Subcutaneous adipose tissue (tissue), 4 donors: ENCODE results near the gene STUM. TPM values are rescaled to one million over a fixed set of nuclear protein-coding genes. Genes with fewer than 3 reads are reported as not detected.

Source experiments
- total RNA-seq, 4 donors: library from RNA; depleted of rRNA; stranded (reverse); fragments of >200 nt; gene quantifications; one replicate each; pipeline ENCODE4 v1.1.0, GENCODE V29; 2016
- TF ChIP-seq, protein P1 (sequence below): fragments of 450-650 bp; IDR thresholded peaks from one replicate; pipeline ENCODE4 v1.5.1; 2016; ENCODE audit warnings: low read depth, mild to moderate bottlenecking, control low read depth, antibody characterized with exemption, moderate library complexity

Gene STUM
- total RNA-seq, 4 donors from 2014 or later: 0.16 to 4.1 (median 1.4) TPM

DNA sequence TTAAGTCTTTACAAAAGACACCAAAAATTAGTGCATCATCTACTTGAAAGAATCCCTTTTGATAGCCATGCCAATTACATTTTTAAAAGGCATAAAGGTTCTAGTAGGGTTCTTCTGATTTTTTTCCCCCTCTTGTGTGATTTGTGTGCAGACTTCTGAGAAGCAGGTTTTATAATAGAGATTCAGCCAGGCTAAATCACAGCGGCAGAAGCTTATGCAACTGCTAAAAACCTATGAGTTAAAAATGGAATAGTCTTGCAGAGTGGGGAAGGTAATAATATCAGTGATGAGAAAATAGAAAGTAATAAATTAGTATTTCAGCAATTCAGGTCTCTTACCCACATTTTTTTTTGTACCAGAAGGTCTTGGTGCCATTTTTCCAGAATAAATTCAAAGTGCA lies 17.7 kb downstream of the STUM start:
- TF ChIP-seq, protein P1, sequence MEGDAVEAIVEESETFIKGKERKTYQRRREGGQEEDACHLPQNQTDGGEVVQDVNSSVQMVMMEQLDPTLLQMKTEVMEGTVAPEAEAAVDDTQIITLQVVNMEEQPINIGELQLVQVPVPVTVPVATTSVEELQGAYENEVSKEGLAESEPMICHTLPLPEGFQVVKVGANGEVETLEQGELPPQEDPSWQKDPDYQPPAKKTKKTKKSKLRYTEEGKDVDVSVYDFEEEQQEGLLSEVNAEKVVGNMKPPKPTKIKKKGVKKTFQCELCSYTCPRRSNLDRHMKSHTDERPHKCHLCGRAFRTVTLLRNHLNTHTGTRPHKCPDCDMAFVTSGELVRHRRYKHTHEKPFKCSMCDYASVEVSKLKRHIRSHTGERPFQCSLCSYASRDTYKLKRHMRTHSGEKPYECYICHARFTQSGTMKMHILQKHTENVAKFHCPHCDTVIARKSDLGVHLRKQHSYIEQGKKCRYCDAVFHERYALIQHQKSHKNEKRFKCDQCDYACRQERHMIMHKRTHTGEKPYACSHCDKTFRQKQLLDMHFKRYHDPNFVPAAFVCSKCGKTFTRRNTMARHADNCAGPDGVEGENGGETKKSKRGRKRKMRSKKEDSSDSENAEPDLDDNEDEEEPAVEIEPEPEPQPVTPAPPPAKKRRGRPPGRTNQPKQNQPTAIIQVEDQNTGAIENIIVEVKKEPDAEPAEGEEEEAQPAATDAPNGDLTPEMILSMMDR: no peak

DNA sequence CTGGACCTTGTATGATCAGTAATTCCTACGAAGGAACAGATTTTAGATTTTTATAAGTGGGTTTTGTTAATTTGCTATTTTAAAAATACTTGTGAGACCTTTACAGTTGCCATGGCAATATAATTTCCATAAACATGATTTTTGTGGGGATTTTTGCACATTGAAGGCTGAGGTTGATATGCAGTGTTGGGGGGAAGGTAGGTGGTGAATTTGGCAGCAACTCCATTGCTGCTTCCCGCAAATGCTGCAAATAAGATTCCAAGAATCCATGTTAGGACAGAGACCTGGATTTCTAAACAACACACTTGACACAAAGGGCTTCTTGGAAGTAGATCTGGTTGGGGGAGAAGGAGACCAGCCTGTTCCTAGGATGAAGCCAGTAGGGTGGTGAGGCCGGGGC lies 18.2 kb downstream of the STUM start:
- TF ChIP-seq, protein P1: no peak

DNA sequence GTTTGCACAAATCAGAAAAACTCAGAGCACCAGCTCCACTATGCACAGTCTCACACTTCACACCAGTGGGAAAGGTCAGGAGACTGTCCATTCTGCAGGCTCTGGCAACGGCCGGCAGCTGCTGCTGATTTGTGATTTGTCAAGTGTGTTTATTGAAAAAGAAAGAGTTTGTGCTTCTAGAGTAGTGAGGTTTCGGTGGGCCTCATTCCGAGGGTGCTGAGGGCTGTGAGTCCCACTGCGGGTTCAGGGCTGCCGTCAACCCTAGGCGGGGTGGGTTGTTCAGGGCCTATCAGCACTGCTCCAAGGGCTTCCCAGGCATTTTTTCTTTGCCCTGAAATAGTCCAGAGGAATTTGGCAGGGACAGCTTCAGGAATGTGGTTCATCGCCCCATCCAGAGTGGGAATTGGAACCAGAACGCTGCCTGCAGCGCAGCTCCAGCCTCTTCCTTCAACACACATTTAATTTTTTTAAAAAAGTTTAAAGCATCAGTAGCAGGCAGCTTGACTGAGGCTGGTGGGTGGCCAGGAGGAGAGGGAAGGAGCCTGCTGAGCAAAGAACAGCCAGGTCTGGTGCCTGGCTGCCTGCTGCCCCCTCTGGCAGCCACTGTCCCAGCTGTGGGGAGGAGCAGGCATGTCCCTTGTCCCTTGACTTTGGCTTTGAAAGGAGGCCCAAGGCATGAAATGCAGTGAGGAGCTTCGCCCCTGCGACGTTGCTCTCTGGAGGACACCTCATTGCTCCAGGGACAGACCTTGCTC lies 19.7 kb downstream of the STUM start:
- TF ChIP-seq, protein P1: no peak

DNA sequence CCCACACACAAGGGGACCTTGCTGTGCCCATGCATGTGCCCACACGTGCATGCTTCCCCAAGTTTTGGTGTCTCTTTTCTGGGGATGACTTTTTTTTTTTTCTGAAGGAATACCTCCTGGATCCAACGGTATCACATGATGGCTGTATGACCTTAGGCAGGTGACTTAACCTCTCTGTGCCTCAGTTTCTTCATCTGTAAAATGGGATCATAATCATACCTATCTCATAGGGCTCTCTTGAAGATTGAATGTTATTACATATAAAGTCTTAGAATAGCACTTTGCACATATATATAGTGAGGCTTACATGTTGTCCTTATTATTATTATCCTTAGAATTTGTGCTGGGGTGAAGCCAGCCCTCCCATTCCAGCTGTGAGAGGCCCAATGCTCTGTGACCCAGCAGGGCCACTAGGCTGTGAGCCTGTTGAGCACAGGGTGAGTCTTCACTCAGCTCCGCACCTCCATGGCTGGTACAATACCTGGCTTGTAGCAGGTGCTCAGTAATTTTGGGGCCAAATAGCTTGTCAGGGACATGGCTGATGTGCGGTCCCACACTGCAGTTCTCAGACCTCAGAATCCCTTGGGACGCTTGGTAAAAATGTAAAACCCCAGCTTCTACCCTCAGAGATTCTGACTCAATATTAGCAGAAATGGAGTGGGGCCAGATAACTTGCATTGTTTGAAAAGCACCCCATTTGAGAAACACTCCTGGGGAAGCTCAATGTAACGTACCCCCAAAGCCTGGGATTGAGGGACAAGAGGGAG lies 20.6 kb downstream of the STUM start:
- TF ChIP-seq, protein P1: no peak

DNA sequence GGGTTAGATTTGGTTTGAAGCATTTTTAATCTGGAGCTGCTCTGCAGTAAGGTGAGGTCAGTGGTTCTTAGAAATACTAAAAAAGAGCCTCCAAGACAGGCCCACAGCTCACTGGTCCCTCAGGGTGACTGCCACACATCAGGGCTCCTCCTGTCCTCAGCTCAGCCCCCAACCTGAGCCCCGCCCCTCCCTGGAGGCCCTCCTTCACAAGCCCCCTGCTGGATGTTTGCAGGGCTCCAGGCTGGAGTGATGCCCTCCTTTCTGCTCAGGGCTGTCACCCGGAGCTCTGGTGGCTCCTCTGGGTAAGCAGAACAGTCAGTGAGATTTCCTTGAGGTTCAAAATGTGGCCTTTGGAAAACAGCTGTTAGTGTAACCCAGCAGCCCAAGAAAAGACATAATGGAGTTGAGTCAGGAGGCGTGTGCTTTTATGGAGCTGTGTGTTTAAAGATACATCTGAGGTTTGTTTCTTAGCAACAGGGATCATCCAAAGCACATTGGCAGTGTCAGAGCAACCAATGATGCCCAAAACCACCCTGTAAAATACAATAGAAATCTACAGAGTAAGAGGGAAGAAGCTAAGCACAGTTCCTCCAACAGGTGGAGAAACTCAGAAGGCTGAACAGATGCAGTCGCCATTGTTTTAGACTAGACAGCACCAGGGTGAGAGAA lies 21.4 kb downstream of the STUM start:
- TF ChIP-seq, protein P1: no peak

DNA sequence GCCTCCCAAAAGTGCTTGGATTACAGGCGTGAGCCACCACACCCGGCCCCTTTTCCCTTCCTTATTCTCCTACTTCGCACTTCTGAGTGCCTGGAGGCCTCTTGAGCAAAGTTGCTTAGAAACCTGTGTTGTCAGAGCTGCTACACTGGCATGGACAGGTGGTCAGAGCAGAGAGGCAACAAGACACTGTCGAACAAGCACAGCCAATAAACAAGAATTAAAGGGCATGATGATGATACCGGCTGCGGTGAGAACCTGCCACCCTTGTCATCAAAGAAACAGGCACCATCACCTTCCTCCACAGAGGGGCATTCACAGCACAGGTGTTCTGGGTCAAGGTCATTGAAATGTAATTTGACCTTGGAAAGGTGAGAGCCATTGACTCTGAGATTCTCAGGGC lies 23.3 kb downstream of the STUM start:
- TF ChIP-seq, protein P1: no peak

DNA sequence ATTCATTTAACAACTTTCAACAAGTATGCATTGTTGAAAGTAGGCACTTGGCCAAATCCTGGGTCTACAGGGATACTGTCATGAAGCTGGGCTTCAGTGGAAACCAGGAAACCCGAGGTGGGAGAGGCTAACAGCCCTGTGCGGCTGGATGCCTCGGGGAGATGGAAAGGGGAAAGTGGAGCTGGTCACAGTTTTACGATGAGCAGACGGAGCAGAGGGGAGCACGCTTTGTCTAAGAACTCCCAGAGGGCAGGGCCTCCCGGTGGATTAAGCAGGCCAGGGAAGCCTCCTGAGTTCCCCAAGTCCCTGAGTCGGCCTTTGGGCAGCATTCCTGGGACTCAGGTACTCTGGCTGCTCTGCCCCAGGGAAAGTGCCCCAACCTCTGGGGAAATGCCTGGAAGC lies 23.8 kb downstream of the STUM start:
- TF ChIP-seq, protein P1: no peak
